ENCODE results near the gene SNX22. TPM values are rescaled to one million over a fixed set of nuclear protein-coding genes. Genes with fewer than 3 reads are reported as not detected.

SNX22 gene
- total RNA-seq, 2 experiments from 2014 or later: 0.50 to 0.60 TPM

GRCh38 chr15:64138331-64138941 lies 13.1 kb upstream of the SNX22 start:
- POLR2A ChIA-PET: no interaction called here
- Mint-ChIP-seq H3K4me1 (no peaks in the 10 kb centered on the region), H3K9me3 (no peaks in the 10 kb centered on the region), H3K36me3 (ENCODE audit: low read depth) (peaks cover 35% of the 10 kb centered on the region), H3K27ac (no peak overlapping the region), H3K4me3 (no peak overlapping the region), H3K27me3 (no peaks in the 10 kb centered on the region)
- CTCF ChIA-PET: interaction anchor here (0.6 to 0.9 kb wide), 3 partner anchors 15 to 574 kb away, joined by 3 read pairs; no protein-coding TSS in a partner anchor
- DNase-seq: no peak

- H3K27ac Mint-ChIP-seq: no peak overlapping the region
- DNase-seq: no peak
- no peaks in the 10 kb centered on the region for H3K27me3 Mint-ChIP-seq
- ChIA-PET CTCF (interaction anchor here (1.0 to 1.8 kb wide), 4 partner anchors 10 to 20 kb away, joined by 3 to 6 read pairs (median 4); no protein-coding TSS in a partner anchor), POLR2A (no interaction called here)
- H3K4me3 Mint-ChIP-seq: no peak overlapping the region
- peaks cover 14% of the 10 kb centered on the region for H3K36me3 Mint-ChIP-seq (ENCODE audit: low read depth)
- no peaks in the 10 kb centered on the region for H3K4me1 Mint-ChIP-seq
- no peaks in the 10 kb centered on the region for H3K9me3 Mint-ChIP-seq
Measured at GRCh38 chr15:64141798-64142512, 9.6 kb upstream of the SNX22 start.

- CTCF ChIA-PET: interaction anchor here (3.1 kb wide), 1 partner anchor 10 kb away, joined by 10 read pairs; no protein-coding TSS in a partner anchor
- POLR2A ChIA-PET: interaction anchor here (0.5 kb wide), 1 partner anchor 49 kb away, joined by 3 read pairs; no protein-coding TSS in a partner anchor
- H3K27me3 Mint-ChIP-seq: no peaks in the 10 kb centered on the region
- DNase-seq: no peak
- H3K36me3 Mint-ChIP-seq (ENCODE audit: low read depth): peaks cover 9% of the 10 kb centered on the region
- H3K4me1 Mint-ChIP-seq: no peaks in the 10 kb centered on the region
- H3K4me3 Mint-ChIP-seq: no peak overlapping the region
- H3K27ac Mint-ChIP-seq: no peak overlapping the region
- H3K9me3 Mint-ChIP-seq: no peaks in the 10 kb centered on the region
Measured at GRCh38 chr15:64143276-64143675, 8.3 kb upstream of the SNX22 start.

- CTCF ChIA-PET: interaction anchor here (0.7 to 3.1 kb wide), 3 partner anchors 9 to 56 kb away, joined by 3 to 10 read pairs (median 3); no protein-coding TSS in a partner anchor
- Mint-ChIP-seq H3K9me3 (no peaks in the 10 kb centered on the region), H3K4me1 (peaks cover 2% of the 10 kb centered on the region), H3K27me3 (no peaks in the 10 kb centered on the region), H3K36me3 (ENCODE audit: low read depth) (peaks cover 8% of the 10 kb centered on the region), H3K4me3 (no peak overlapping the region), H3K27ac (peak overlapping the region; percentile 52)
- DNase-seq: no peak
- POLR2A ChIA-PET: no interaction called here
Measured at GRCh38 chr15:64144192-64144564, 7.4 kb upstream of the SNX22 start.

GRCh38 chr15:64144565-64145281 lies 6.8 kb upstream of the SNX22 start:
- H3K4me1 Mint-ChIP-seq: peaks cover 7% of the 10 kb centered on the region
- H3K27me3 Mint-ChIP-seq: no peaks in the 10 kb centered on the region
- CTCF ChIA-PET: interaction anchor here (0.7 to 3.1 kb wide), 4 partner anchors 9 to 57 kb away, joined by 3 to 10 read pairs (median 4); no protein-coding TSS in a partner anchor
- no peak overlapping the region for H3K4me3 Mint-ChIP-seq
- POLR2A ChIA-PET: no interaction called here
- H3K9me3 Mint-ChIP-seq: no peaks in the 10 kb centered on the region
- no peak for DNase-seq
- peak overlapping the region; percentile 52 for H3K27ac Mint-ChIP-seq
- peaks cover 8% of the 10 kb centered on the region for H3K36me3 Mint-ChIP-seq (ENCODE audit: low read depth)

GRCh38 chr15:64146041-64146440 lies 5.5 kb upstream of the SNX22 start:
- H3K27ac Mint-ChIP-seq: no peak overlapping the region
- CTCF ChIA-PET: interaction anchor here (1.1 to 1.6 kb wide), 2 partner anchors 12 to 13 kb away, joined by 3 to 6 read pairs; no protein-coding TSS in a partner anchor
- H3K9me3 Mint-ChIP-seq: no peaks in the 10 kb centered on the region
- H3K36me3 Mint-ChIP-seq (ENCODE audit: low read depth): peaks cover 5% of the 10 kb centered on the region
- no peaks in the 10 kb centered on the region for H3K27me3 Mint-ChIP-seq
- POLR2A ChIA-PET: no interaction called here
- DNase-seq: no peak
- peaks cover 20% of the 10 kb centered on the region for H3K4me1 Mint-ChIP-seq
- H3K4me3 Mint-ChIP-seq: no peak overlapping the region

GRCh38 chr15:64146520-64146884 lies 5.0 kb upstream of the SNX22 start:
- Mint-ChIP-seq H3K27me3 (no peaks in the 10 kb centered on the region), H3K9me3 (no peaks in the 10 kb centered on the region), H3K4me3 (no peak overlapping the region), H3K36me3 (ENCODE audit: low read depth) (no peaks in the 10 kb centered on the region), H3K4me1 (peaks cover 20% of the 10 kb centered on the region), H3K27ac (no peak overlapping the region)
- POLR2A ChIA-PET: no interaction called here
- no peak for DNase-seq
- CTCF ChIA-PET: interaction anchor here (0.7 to 1.0 kb wide), 2 partner anchors 14 to 53 kb away, joined by 3 to 4 read pairs; partner anchors contain the start of gene CIAO2A

- H3K36me3 Mint-ChIP-seq (ENCODE audit: low read depth): no peaks in the 10 kb centered on the region
- DNase-seq: no peak
- ChIA-PET POLR2A (no interaction called here), CTCF (interaction anchor here (0.7 to 8.5 kb wide), 5 partner anchors 14 to 202 kb away, joined by 3 to 60 read pairs (median 4); partner anchors contain the start of genes CIAO2A and PPIB)
- H3K27ac Mint-ChIP-seq: no peak overlapping the region
- peaks cover 20% of the 10 kb centered on the region for H3K4me1 Mint-ChIP-seq
- H3K4me3 Mint-ChIP-seq: no peak overlapping the region
- no peaks in the 10 kb centered on the region for H3K9me3 Mint-ChIP-seq
- no peaks in the 10 kb centered on the region for H3K27me3 Mint-ChIP-seq
Measured at GRCh38 chr15:64146885-64147681, 4.4 kb upstream of the SNX22 start.

GRCh38 chr15:64148168-64148567 lies 3.4 kb upstream of the SNX22 start:
- no peak overlapping the region for H3K4me3 Mint-ChIP-seq
- H3K27me3 Mint-ChIP-seq: no peaks in the 10 kb centered on the region
- no peaks in the 10 kb centered on the region for H3K9me3 Mint-ChIP-seq
- ChIA-PET CTCF (interaction anchor here (0.6 to 8.5 kb wide), 5 partner anchors 15 to 533 kb away, joined by 3 to 60 read pairs (median 4); partner anchors contain the start of gene PPIB), POLR2A (no interaction called here)
- peaks cover 26% of the 10 kb centered on the region for H3K4me1 Mint-ChIP-seq
- H3K36me3 Mint-ChIP-seq (ENCODE audit: low read depth): no peaks in the 10 kb centered on the region
- no peak overlapping the region for H3K27ac Mint-ChIP-seq
- no peak for DNase-seq

GRCh38 chr15:64148581-64148980 lies 3.0 kb upstream of the SNX22 start:
- Mint-ChIP-seq H3K27ac (no peak overlapping the region), H3K4me3 (no peak overlapping the region), H3K4me1 (peaks cover 30% of the 10 kb centered on the region), H3K27me3 (peaks cover 3% of the 10 kb centered on the region), H3K9me3 (no peaks in the 10 kb centered on the region), H3K36me3 (ENCODE audit: low read depth) (no peaks in the 10 kb centered on the region)
- no peak for DNase-seq
- POLR2A ChIA-PET: no interaction called here
- CTCF ChIA-PET: interaction anchor here (1.1 to 8.5 kb wide), 3 partner anchors 15 to 203 kb away, joined by 3 to 60 read pairs (median 4); partner anchors contain the start of gene PPIB

GRCh38 chr15:64149424-64149823 lies 2.1 kb upstream of the SNX22 start:
- peaks cover 3% of the 10 kb centered on the region for H3K27me3 Mint-ChIP-seq
- H3K9me3 Mint-ChIP-seq: no peaks in the 10 kb centered on the region
- POLR2A ChIA-PET: interaction anchor here (0.6 to 0.7 kb wide), 2 partner anchors 56 to 1155 kb away, joined by 3 to 4 read pairs; partner anchors contain the start of gene CIAO2A
- H3K4me1 Mint-ChIP-seq: peaks cover 32% of the 10 kb centered on the region
- peaks cover under 1% of the 10 kb centered on the region for H3K36me3 Mint-ChIP-seq (ENCODE audit: low read depth)
- CTCF ChIA-PET: interaction anchor here (0.6 to 8.5 kb wide), 7 partner anchors 8 to 908 kb away, joined by 3 to 60 read pairs (median 4); partner anchors contain the start of gene PPIB
- DNase-seq: peak; percentile 50
- peak overlapping the region; percentile 54 for H3K27ac Mint-ChIP-seq
- no peak overlapping the region for H3K4me3 Mint-ChIP-seq
